Thoracic aorta (tissue), 2 donors: ENCODE data around the gene HS3ST3A1. TPM values are rescaled to one million over a fixed set of nuclear protein-coding genes. Genes with fewer than 3 reads are reported as not detected.
"Not testable (repeated sequence)": the region's sequence is repeated elsewhere in the genome, so short reads cannot be mapped to it uniquely, and the experiment has no call there.

Experiments used
- ATAC-seq: fragments of 150-250 bp; one replicate; pipeline ENCODE4 v1.8.0; 2017; ENCODE audit warnings: low read depth; ENCODE audit not compliant: insufficient number of reproducible peaks, low FRiP score
- DNase-seq: peaks from one replicate; pipeline ENCODE4 v3.0.0-alpha.2; 2020; ENCODE audit warnings: low spot score
- H3K27ac ChIP-seq, 2 donors: fragments of 200-600 bp; sonication (generic); 1 replicate in 1 of 2; 2 replicates in 1 of 2; pipeline ENCODE4 v1.5.1; 2016; ENCODE audit warnings: mild to moderate bottlenecking in 2 of 2, moderate library complexity in 2 of 2
- H3K27me3 ChIP-seq: fragments of 200-600 bp; sonication (generic); replicated peaks from 2 replicates; pipeline ENCODE4 v1.6.0; 2016; ENCODE audit warnings: mild to moderate bottlenecking; ENCODE audit not compliant: insufficient read depth
- H3K36me3 ChIP-seq: fragments of 200-600 bp; sonication (generic); one replicate; pipeline ENCODE4 v1.5.1; 2016
- H3K4me1 ChIP-seq, 2 donors: fragments of 200-600 bp; sonication (generic); 1 replicate in 1 of 2; 2 replicates in 1 of 2; pipeline versions ENCODE4 v1.5.1 to v1.6.0; 2016; ENCODE audit warnings: low read depth in 2 of 2, mild to moderate bottlenecking in 1 of 2; ENCODE audit not compliant: control insufficient read depth in 1 of 2
- H3K4me3 ChIP-seq: fragments of 200-600 bp; sonication (generic); 2 replicates; pipeline ENCODE4 v1.5.1; 2016; ENCODE audit warnings: mild to moderate bottlenecking
- H3K9me3 ChIP-seq: fragments of 200-600 bp; sonication (generic); 2 replicates; pipeline ENCODE4 v1.5.1; 2016
- CTCF ChIP-seq: fragments of 200-600 bp; sonication (generic); IDR thresholded peaks from one replicate; pipeline ENCODE4 v1.5.1; 2019; ENCODE audit warnings: antibody characterized with exemption
- total RNA-seq, 2 donors: library from RNA; depleted of rRNA; stranded (reverse); fragments of >200 nt; gene quantifications; one replicate each; pipeline versions ENCODE4 v1.1.0 to v1.2.3, GENCODE V29; 2016

HS3ST3A1 gene
- total RNA-seq, 2 donors from 2014 or later = 1.5 to 5.4 TPM

GRCh38 chr17:13503526-13503925 lies 98.2 kb downstream of the HS3ST3A1 start:
- no peak for TF ChIP-seq CTCF

GRCh38 chr17:13502263-13502662 lies 99.5 kb downstream of the HS3ST3A1 start:
- no peaks in the 10 kb centered on the region for H3K9me3 ChIP-seq
- DNase-seq (no peak), ATAC-seq (no peak)
- H3K27me3 ChIP-seq = no peaks in the 10 kb centered on the region
- H3K4me3 ChIP-seq = no peak overlapping the region
- H3K4me1 ChIP-seq = no peaks in the 10 kb centered on the region
- H3K27ac ChIP-seq = no peak overlapping the region
- H3K36me3 ChIP-seq = no peaks in the 10 kb centered on the region
- TF ChIP-seq CTCF = no peak

More at GRCh38 chr17:13503526-13503925, 98.2 kb downstream of the HS3ST3A1 start:
- Histone ChIP-seq H3K27me3 (no peaks in the 10 kb centered on the region), H3K4me1 (no peaks in the 10 kb centered on the region), H3K27ac (no peak overlapping the region), H3K4me3 (no peak overlapping the region), H3K9me3 (no peaks in the 10 kb centered on the region), H3K36me3 (no peaks in the 10 kb centered on the region)
- DNase-seq (no peak), ATAC-seq (no peak)

GRCh38 chr17:13500947-13501346 lies 100.8 kb downstream of the HS3ST3A1 start:
- H3K9me3 ChIP-seq = no peaks in the 10 kb centered on the region
- ATAC-seq = no peak
- H3K36me3 ChIP-seq = no peaks in the 10 kb centered on the region
- no peaks in the 10 kb centered on the region for H3K27me3 ChIP-seq
- DNase-seq = no peak
- no peaks in the 10 kb centered on the region for H3K4me1 ChIP-seq
- TF ChIP-seq CTCF = no peak
- no peak overlapping the region for H3K27ac ChIP-seq
- H3K4me3 ChIP-seq = no peak overlapping the region

- DNase-seq (no peak), ATAC-seq (no peak)
- no peak overlapping the region for H3K27ac ChIP-seq
- TF ChIP-seq CTCF = no peak
- H3K9me3 ChIP-seq = no peaks in the 10 kb centered on the region
- H3K27me3 ChIP-seq = no peaks in the 10 kb centered on the region
- H3K4me1 ChIP-seq = no peaks in the 10 kb centered on the region
- no peaks in the 10 kb centered on the region for H3K36me3 ChIP-seq
- no peak overlapping the region for H3K4me3 ChIP-seq
Observed at GRCh38 chr17:13498184-13498583, 103.5 kb downstream of the HS3ST3A1 start.

GRCh38 chr17:13496553-13497056 lies 105.1 kb downstream of the HS3ST3A1 start:
- H3K4me1 ChIP-seq, ATAC-seq: not testable (repeated sequence)

GRCh38 chr17:13495423-13495822 lies 106.3 kb downstream of the HS3ST3A1 start:
- no peaks in the 10 kb centered on the region for H3K4me1 ChIP-seq
- no peak for TF ChIP-seq CTCF
- no peaks in the 10 kb centered on the region for H3K27me3 ChIP-seq
- DNase-seq (no peak), ATAC-seq (no peak)
- no peaks in the 10 kb centered on the region for H3K9me3 ChIP-seq
- H3K27ac ChIP-seq = no peak overlapping the region
- H3K36me3 ChIP-seq = no peaks in the 10 kb centered on the region
- H3K4me3 ChIP-seq = no peak overlapping the region

More at GRCh38 chr17:13496553-13497056, 105.1 kb downstream of the HS3ST3A1 start:
- DNase-seq, H3K9me3 ChIP-seq, H3K27me3 ChIP-seq, H3K4me3 ChIP-seq, H3K27ac ChIP-seq, H3K36me3 ChIP-seq: not testable (repeated sequence)
